GM23338 (cell line): ENCODE results near the gene NCOR2. TPM values are rescaled to one million over a fixed set of nuclear protein-coding genes. Genes with fewer than 3 reads are reported as not detected.
A peak's percentile ranks its signal among the peaks of the same experiment; 100 is the strongest.

Source experiments
- ATAC-seq: fragments of 200-7000 bp; cut with Tn5 transposase; 3 replicates; pipeline ENCODE4 v1.9.1; 2020
- DNase-seq: peaks from one replicate; pipeline ENCODE4 v3.0.0-alpha.2; 2015; ENCODE audit warnings: low spot score
- H2AFZ ChIP-seq: fragments of 200-600 bp; sonication (generic); 2 replicates; pipeline ENCODE4 v1.8.0; 2016; ENCODE audit warnings: antibody characterized with exemption, mild to moderate bottlenecking, moderate library complexity
- H3F3A ChIP-seq: fragments of 200-600 bp; sonication (generic); replicated peaks from 2 replicates; pipeline ENCODE4 v1.8.0; 2017; ENCODE audit warnings: antibody characterized with exemption, mixed run types, low read depth
- H3K27ac ChIP-seq: fragments of 200-600 bp; sonication (generic); 2 replicates; pipeline ENCODE4 v1.6.1; 2016; ENCODE audit warnings: low read depth
- H3K27me3 ChIP-seq: fragments of 200-600 bp; sonication (generic); 2 replicates; pipeline ENCODE4 v1.8.0; 2016; ENCODE audit warnings: mild to moderate bottlenecking, mixed run types, moderate library complexity; ENCODE audit not compliant: insufficient read depth
- H3K36me3 ChIP-seq: fragments of 200-600 bp; sonication (generic); 2 replicates; pipeline ENCODE4 v1.8.0; 2016; ENCODE audit warnings: mild to moderate bottlenecking; ENCODE audit not compliant: insufficient read depth
- H3K4me1 ChIP-seq: fragments of 200-600 bp; sonication (generic); 2 replicates; pipeline ENCODE4 v1.8.0; 2016; ENCODE audit warnings: mild to moderate bottlenecking, moderate library complexity; ENCODE audit not compliant: insufficient read depth
- H3K4me2 ChIP-seq: fragments of 200-600 bp; sonication (generic); 2 replicates; pipeline ENCODE4 v1.7.1; 2017; ENCODE audit warnings: mixed run types
- H3K4me3 ChIP-seq: fragments of 200-600 bp; sonication (generic); 2 replicates; pipeline ENCODE4 v1.6.1; 2016; ENCODE audit warnings: mixed run types
- H3K79me2 ChIP-seq: fragments of 200-600 bp; sonication (generic); replicated peaks from 2 replicates; pipeline ENCODE4 v1.8.0; 2017; ENCODE audit warnings: mild to moderate bottlenecking; ENCODE audit not compliant: insufficient read depth
- H3K9me2 ChIP-seq: fragments of 200-600 bp; sonication (generic); 2 replicates; pipeline ENCODE4 v1.8.0; 2017; ENCODE audit not compliant: insufficient read depth
- H4K20me1 ChIP-seq: fragments of 200-600 bp; sonication (generic); replicated peaks from 2 replicates; pipeline ENCODE4 v1.8.0; 2017; ENCODE audit warnings: mild to moderate bottlenecking; ENCODE audit not compliant: insufficient read depth
- H3K27ac Mint-ChIP-seq: 2 replicates; pipeline ENCODE4 v1.8.0; 2020; ENCODE audit warnings: inconsistent platforms, mild to moderate bottlenecking, moderate library complexity, mixed read lengths
- H3K27me3 Mint-ChIP-seq: 3 replicates; pipeline ENCODE4 v1.8.0; 2022; ENCODE audit warnings: low read depth, mild to moderate bottlenecking, moderate library complexity, mixed read lengths, inconsistent platforms; ENCODE audit not compliant: insufficient read depth, poor library complexity
- H3K36me3 Mint-ChIP-seq: 3 replicates; pipeline ENCODE4 v1.8.0; 2021; ENCODE audit warnings: low read depth, mild to moderate bottlenecking, inconsistent platforms, moderate library complexity, mixed read lengths
- H3K4me1 Mint-ChIP-seq: 3 replicates; pipeline ENCODE4 v1.8.0; 2020; ENCODE audit warnings: mild to moderate bottlenecking, inconsistent platforms, mixed read lengths
- H3K4me3 Mint-ChIP-seq: 3 replicates; pipeline ENCODE4 v1.8.0; 2021; ENCODE audit warnings: moderate library complexity, mild to moderate bottlenecking, inconsistent platforms, mixed read lengths
- H3K9me3 Mint-ChIP-seq: 3 replicates; pipeline ENCODE4 v1.8.0; 2020; ENCODE audit warnings: moderate library complexity, mild to moderate bottlenecking, inconsistent platforms, mixed read lengths
- CREB1 ChIP-seq: fragments of 250-450 bp; sonication (Bioruptor Pico); IDR thresholded peaks from 2 replicates; pipeline ENCODE4 v1.5.0; 2020; ENCODE audit warnings: low read depth, mild to moderate bottlenecking, moderate library complexity
- CTCF ChIP-seq, 2 experiments: fragments of 200-600 bp in 1 of 2; sonication (generic) in 1 of 2; conservative IDR thresholded peaks; 2 replicates each; pipeline versions ENCODE4 v1.5.1 to v1.6.1; 2016 to 2017; ENCODE audit warnings: antibody characterized with exemption in 2 of 2, low read depth in 2 of 2, mild to moderate bottlenecking in 2 of 2, moderate library complexity in 1 of 2
- ETS1 ChIP-seq: IDR thresholded peaks from 2 replicates; pipeline ENCODE4 v1.6.1; 2016; ENCODE audit warnings: antibody characterized with exemption
- EZH2 ChIP-seq: fragments of 200-600 bp; sonication (generic); IDR thresholded peaks from one replicate; pipeline ENCODE4 v1.8.0; 2017; ENCODE audit warnings: antibody characterized with exemption, mild to moderate bottlenecking, low read depth; ENCODE audit not compliant: unreplicated experiment
- EZH2phosphoT487 ChIP-seq: fragments of 200-600 bp; sonication (generic); IDR thresholded peaks from one replicate; pipeline ENCODE4 v1.8.1; 2018; ENCODE audit warnings: antibody characterized with exemption; ENCODE audit not compliant: unreplicated experiment
- JUNB ChIP-seq: IDR thresholded peaks from one replicate; pipeline ENCODE4 v1.6.1; 2016; ENCODE audit warnings: antibody characterized with exemption; ENCODE audit not compliant: unreplicated experiment
- NANOG ChIP-seq: IDR thresholded peaks from 2 replicates; pipeline ENCODE4 v1.6.1; 2016; ENCODE audit warnings: antibody characterized with exemption, borderline replicate concordance
- POLR2AphosphoS5 ChIP-seq: IDR thresholded peaks from 2 replicates; pipeline ENCODE4 v1.6.1; 2016; ENCODE audit warnings: antibody characterized with exemption, low read depth
- REST ChIP-seq: IDR thresholded peaks from one replicate; pipeline ENCODE4 v1.6.1; 2018; ENCODE audit warnings: antibody characterized with exemption; ENCODE audit not compliant: unreplicated experiment
- STAT1 ChIP-seq: IDR thresholded peaks from one replicate; pipeline ENCODE4 v1.6.1; 2016; ENCODE audit warnings: antibody characterized with exemption; ENCODE audit not compliant: unreplicated experiment
- ZNF114 ChIP-seq: fragments of 250-450 bp; sonication (Bioruptor Pico); IDR thresholded peaks from 2 replicates; pipeline ENCODE4 v1.5.0; 2020; ENCODE audit warnings: mild to moderate bottlenecking, moderate library complexity
- ZNF331 ChIP-seq: fragments of 250-450 bp; sonication (Bioruptor Pico); IDR thresholded peaks from 2 replicates; pipeline ENCODE4 v1.5.0; 2020; ENCODE audit warnings: low read depth, mild to moderate bottlenecking, moderate library complexity
- polyA plus RNA-seq: library from polyadenylated mRNA; unstranded; fragments of >200 nt; fragmentation: Nextera tagmentation; extraction: Ambion mirVana; gene quantifications from 2 replicates; pipeline ENCODE4 v1.2.1, GENCODE V29; 2016
- total RNA-seq: library from RNA; depleted of rRNA; stranded (reverse); fragments of >200 nt; shearing (Covaris generic); gene quantifications from 2 replicates; pipeline ENCODE4 v1.2.3, GENCODE V29; 2014
- TF ChIP-seq, protein P1 (sequence below): fragments of 250-450 bp; sonication (Bioruptor Pico); IDR thresholded peaks from 2 replicates; pipeline ENCODE4 v1.5.0; 2020; ENCODE audit warnings: mild to moderate bottlenecking, moderate library complexity

NCOR2 gene
- total and polyA plus RNA-seq, 2 experiments from 2014 or later = 69.6 to 190 TPM

GRCh38 chr12:124518051-124518932 is 49.1 kb downstream of the NCOR2 start:
- Histone ChIP-seq H3K4me1 (peaks cover 15% of the 10 kb centered on the region), H3K4me2 (peak overlapping the region; percentile 57), H3K27ac (peak overlapping the region; percentile 80), H3K79me2 (peaks cover 99% of the 10 kb centered on the region), H4K20me1 (peaks cover 37% of the 10 kb centered on the region), H3K27me3 (no peaks in the 10 kb centered on the region), H2AFZ (no peak overlapping the region), H3K9me2 (no peaks in the 10 kb centered on the region), H3K4me3 (no peak overlapping the region), H3F3A (peaks cover 7% of the 10 kb centered on the region; the same call in 1 of the 2 replicates), H3K36me3 (no peaks in the 10 kb centered on the region)
- no peak for TF ChIP-seq JUNB
- TF ChIP-seq ETS1 = no peak
- no peak for TF ChIP-seq REST
- no peak for TF ChIP-seq STAT1
- TF ChIP-seq EZH2phosphoT487 = no peak
- no peak for TF ChIP-seq NANOG
- TF ChIP-seq EZH2 = no peak
- no peak for TF ChIP-seq POLR2AphosphoS5
- no peak for TF ChIP-seq ZNF331
- TF ChIP-seq CTCF (conservative IDR thresholded peaks at IDR 0.05; ENCODE audit: low read depth in 2 of 2) = no peak
- TF ChIP-seq, protein P1, sequence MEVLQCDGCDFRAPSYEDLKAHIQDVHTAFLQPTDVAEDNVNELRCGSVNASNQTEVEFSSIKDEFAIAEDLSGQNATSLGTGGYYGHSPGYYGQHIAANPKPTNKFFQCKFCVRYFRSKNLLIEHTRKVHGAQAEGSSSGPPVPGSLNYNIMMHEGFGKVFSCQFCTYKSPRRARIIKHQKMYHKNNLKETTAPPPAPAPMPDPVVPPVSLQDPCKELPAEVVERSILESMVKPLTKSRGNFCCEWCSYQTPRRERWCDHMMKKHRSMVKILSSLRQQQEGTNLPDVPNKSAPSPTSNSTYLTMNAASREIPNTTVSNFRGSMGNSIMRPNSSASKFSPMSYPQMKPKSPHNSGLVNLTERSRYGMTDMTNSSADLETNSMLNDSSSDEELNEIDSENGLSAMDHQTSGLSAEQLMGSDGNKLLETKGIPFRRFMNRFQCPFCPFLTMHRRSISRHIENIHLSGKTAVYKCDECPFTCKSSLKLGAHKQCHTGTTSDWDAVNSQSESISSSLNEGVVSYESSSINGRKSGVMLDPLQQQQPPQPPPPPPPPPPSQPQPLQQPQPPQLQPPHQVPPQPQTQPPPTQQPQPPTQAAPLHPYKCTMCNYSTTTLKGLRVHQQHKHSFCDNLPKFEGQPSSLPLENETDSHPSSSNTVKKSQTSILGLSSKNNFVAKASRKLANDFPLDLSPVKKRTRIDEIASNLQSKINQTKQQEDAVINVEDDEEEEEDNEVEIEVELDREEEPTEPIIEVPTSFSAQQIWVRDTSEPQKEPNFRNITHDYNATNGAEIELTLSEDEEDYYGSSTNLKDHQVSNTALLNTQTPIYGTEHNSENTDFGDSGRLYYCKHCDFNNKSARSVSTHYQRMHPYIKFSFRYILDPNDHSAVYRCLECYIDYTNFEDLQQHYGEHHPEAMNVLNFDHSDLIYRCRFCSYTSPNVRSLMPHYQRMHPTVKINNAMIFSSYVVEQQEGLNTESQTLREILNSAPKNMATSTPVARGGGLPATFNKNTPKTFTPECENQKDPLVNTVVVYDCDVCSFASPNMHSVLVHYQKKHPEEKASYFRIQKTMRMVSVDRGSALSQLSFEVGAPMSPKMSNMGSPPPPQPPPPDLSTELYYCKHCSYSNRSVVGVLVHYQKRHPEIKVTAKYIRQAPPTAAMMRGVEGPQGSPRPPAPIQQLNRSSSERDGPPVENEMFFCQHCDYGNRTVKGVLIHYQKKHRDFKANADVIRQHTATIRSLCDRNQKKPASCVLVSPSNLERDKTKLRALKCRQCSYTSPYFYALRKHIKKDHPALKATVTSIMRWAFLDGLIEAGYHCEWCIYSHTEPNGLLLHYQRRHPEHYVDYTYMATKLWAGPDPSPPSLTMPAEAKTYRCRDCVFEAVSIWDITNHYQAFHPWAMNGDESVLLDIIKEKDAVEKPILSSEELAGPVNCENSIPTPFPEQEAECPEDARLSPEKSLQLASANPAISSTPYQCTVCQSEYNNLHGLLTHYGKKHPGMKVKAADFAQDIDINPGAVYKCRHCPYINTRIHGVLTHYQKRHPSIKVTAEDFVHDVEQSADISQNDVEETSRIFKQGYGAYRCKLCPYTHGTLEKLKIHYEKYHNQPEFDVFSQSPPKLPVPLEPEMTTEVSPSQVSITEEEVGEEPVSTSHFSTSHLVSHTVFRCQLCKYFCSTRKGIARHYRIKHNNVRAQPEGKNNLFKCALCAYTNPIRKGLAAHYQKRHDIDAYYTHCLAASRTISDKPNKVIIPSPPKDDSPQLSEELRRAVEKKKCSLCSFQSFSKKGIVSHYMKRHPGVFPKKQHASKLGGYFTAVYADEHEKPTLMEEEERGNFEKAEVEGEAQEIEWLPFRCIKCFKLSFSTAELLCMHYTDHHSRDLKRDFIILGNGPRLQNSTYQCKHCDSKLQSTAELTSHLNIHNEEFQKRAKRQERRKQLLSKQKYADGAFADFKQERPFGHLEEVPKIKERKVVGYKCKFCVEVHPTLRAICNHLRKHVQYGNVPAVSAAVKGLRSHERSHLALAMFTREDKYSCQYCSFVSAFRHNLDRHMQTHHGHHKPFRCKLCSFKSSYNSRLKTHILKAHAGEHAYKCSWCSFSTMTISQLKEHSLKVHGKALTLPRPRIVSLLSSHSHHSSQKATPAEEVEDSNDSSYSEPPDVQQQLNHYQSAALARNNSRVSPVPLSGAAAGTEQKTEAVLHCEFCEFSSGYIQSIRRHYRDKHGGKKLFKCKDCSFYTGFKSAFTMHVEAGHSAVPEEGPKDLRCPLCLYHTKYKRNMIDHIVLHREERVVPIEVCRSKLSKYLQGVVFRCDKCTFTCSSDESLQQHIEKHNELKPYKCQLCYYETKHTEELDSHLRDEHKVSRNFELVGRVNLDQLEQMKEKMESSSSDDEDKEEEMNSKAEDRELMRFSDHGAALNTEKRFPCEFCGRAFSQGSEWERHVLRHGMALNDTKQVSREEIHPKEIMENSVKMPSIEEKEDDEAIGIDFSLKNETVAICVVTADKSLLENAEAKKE = no peak
- TF ChIP-seq CREB1 (CRISPR knock-in tag) = no peak
- TF ChIP-seq ZNF114 (CRISPR knock-in tag) = no peak
- Mint-ChIP-seq H3K9me3 (no peaks in the 10 kb centered on the region), H3K36me3 (peaks cover 18% of the 10 kb centered on the region; the same call in 2 of the 3 replicates), H3K27ac (peak overlapping the region; percentile 87), H3K4me1 (peaks cover 50% of the 10 kb centered on the region), H3K4me3 (peak overlapping the region; percentile 11; the same call in 1 of the 3 replicates), H3K27me3 (peaks cover 20% of the 10 kb centered on the region)
- peak; percentile 16 for ATAC-seq
- no peak for DNase-seq
